A549 (cell line): ENCODE measurements around the gene SCN9A.

Experiments used
- MAZ ChIP-seq: fragments of 150-350 bp; IDR thresholded peaks from 2 replicates; pipeline ENCODE4 v1.6.1; 2014; ENCODE audit warnings: antibody characterized with exemption, low read depth, low read length, borderline replicate concordance
- RCOR1 ChIP-seq: fragments of 150-350 bp; IDR thresholded peaks from 2 replicates; pipeline ENCODE4 v1.6.1; 2014; ENCODE audit warnings: antibody characterized with exemption, low read length, low read depth
- TF ChIP-seq, protein P1 (sequence below): fragments of 450-650 bp; IDR thresholded peaks from 2 replicates; pipeline ENCODE4 v1.6.1; 2014; ENCODE audit warnings: antibody characterized with exemption

DNA sequence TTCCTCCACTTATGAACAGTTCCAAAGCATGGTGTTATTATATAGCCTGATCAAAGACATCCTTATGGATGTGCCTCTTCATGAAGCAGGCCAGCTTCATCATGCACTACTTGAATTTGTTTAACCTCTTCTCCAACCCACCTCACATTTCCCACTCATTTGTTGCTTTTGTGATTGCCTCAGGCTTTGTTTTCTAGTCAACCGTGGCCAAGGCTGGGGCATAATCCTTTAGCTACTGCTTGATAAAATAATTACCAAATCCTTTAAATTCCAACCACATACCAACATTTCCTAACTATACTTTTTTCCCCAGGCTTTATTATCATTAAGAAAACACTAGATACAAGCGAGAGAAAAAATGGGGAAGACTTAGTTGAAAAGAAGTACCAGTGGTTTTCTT, 208.3 kb downstream of the SCN9A start:
- TF ChIP-seq, protein P1, sequence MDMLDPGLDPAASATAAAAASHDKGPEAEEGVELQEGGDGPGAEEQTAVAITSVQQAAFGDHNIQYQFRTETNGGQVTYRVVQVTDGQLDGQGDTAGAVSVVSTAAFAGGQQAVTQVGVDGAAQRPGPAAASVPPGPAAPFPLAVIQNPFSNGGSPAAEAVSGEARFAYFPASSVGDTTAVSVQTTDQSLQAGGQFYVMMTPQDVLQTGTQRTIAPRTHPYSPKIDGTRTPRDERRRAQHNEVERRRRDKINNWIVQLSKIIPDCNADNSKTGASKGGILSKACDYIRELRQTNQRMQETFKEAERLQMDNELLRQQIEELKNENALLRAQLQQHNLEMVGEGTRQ = no peak
- no peak for TF ChIP-seq MAZ
- TF ChIP-seq RCOR1 = no peak
